GM12891 (cell line): ENCODE measurements around the gene IQCF5.

Experiments
- POLR2A ChIP-seq: IDR thresholded peaks from 2 replicates; pipeline ENCODE4 v1.6.1; 2011; ENCODE audit warnings: low read depth, low read length, control low read depth
- POLR2AphosphoS5 ChIP-seq: IDR thresholded peaks from 2 replicates; pipeline ENCODE4 v1.6.1; 2011; ENCODE audit warnings: low read depth, low read length, control low read depth
- SPI1 ChIP-seq: IDR thresholded peaks from 2 replicates; pipeline ENCODE4 v1.6.1; 2011; ENCODE audit warnings: low read depth, low read length, control low read depth
- TAF1 ChIP-seq: IDR thresholded peaks from 2 replicates; pipeline ENCODE4 v1.6.1; 2011; ENCODE audit warnings: low read depth, low read length, control low read depth

- no peak for TF ChIP-seq TAF1
- no peak for TF ChIP-seq POLR2AphosphoS5
- no peak for TF ChIP-seq POLR2A
- TF ChIP-seq SPI1: no peak
Observed at GRCh38 chr3:51875501-51875900, at the start of gene IQCF5.
